Gastroesophageal sphincter (tissue), 4 donors: ENCODE measurements around the gene DAAM1. TPM values are rescaled to one million over a fixed set of nuclear protein-coding genes. Genes with fewer than 3 reads are reported as not detected.

Source experiments
- ATAC-seq: fragments of 150-250 bp; one replicate; pipeline ENCODE4 v1.9.1; 2016; ENCODE audit warnings: mild to moderate bottlenecking, moderate library complexity
- H3K27ac ChIP-seq, 4 donors: fragments of 200-600 bp; sonication (generic) in 3 of 4; 1 replicate in 3 of 4; 2 replicates in 1 of 4; pipeline ENCODE4 v1.5.1; 2016 to 2019
- H3K27me3 ChIP-seq: fragments of 200-600 bp; sonication (generic); one replicate; pipeline ENCODE4 v1.5.1; 2019
- H3K36me3 ChIP-seq, 2 donors: fragments of 200-600 bp; sonication (generic); one replicate each; pipeline ENCODE4 v1.5.1; 2019; ENCODE audit warnings: control low read depth in 1 of 2
- H3K4me1 ChIP-seq, 3 donors: fragments of 200-600 bp; sonication (generic); 1 replicate in 2 of 3; 2 replicates in 1 of 3; pipeline ENCODE4 v1.5.1; 2016 to 2019; ENCODE audit warnings: control low read depth in 2 of 3
- H3K4me3 ChIP-seq, 2 donors: fragments of 200-600 bp; sonication (generic); one replicate each; pipeline ENCODE4 v1.5.1; 2019; ENCODE audit warnings: mild to moderate bottlenecking in 1 of 2, moderate library complexity in 1 of 2
- H3K9me3 ChIP-seq, 3 donors: fragments of 200-600 bp; sonication (generic); one replicate each; pipeline ENCODE4 v1.5.1; 2017 to 2019; ENCODE audit warnings: control low read depth in 2 of 3
- CTCF ChIP-seq, 4 experiments: fragments of 200-600 bp in 2 of 4; fragments of 450-650 bp in 2 of 4; sonication (generic) in 1 of 4; IDR thresholded peaks; one replicate each; pipeline ENCODE4 v1.5.1; 2017 to 2019; ENCODE audit warnings: antibody characterized with exemption in 4 of 4, mild to moderate bottlenecking in 2 of 4, moderate library complexity in 2 of 4
- EP300 ChIP-seq: sonication (generic); formaldehyde crosslinking; IDR thresholded peaks from one replicate; pipeline ENCODE4 v1.6.1; 2017; ENCODE audit warnings: antibody characterized with exemption, mild to moderate bottlenecking
- POLR2A ChIP-seq, 2 donors: fragments of 450-650 bp; IDR thresholded peaks; one replicate each; pipeline ENCODE4 v1.6.1; 2017; ENCODE audit warnings: antibody characterized with exemption in 2 of 2, mild to moderate bottlenecking in 2 of 2, moderate library complexity in 1 of 2
- POLR2AphosphoS5 ChIP-seq: sonication (generic); formaldehyde crosslinking; IDR thresholded peaks from one replicate; pipeline ENCODE4 v1.6.1; 2017; ENCODE audit warnings: antibody characterized with exemption
- WGBS, 2 donors: methylation state at CpG; one replicate each; pipeline ENCODE4 v1.1.5; 2018; ENCODE audit warnings: low coverage in 1 of 2; 5-methylcytosine and 5-hydroxymethylcytosine counted together
- total RNA-seq, 4 donors: library from RNA; depleted of rRNA; stranded (reverse); fragments of >200 nt; gene quantifications; one replicate each; pipeline ENCODE4 v1.1.0, GENCODE V29; 2016

The DAAM1 gene
- 100 to 1,000 TPM in 1 of 4 donors, 10 to 100 TPM in 3; 64.0 to 124 (median 87.3) TPM for total RNA-seq

GRCh38 chr14:59188461-59189090 is at the start of gene DAAM1:
DAAM1 (plus strand) TSS chr14:59188667; CDS start chr14:59263478, 74,811 bp downstream.
- WGBS, 2 donors: no CpG with 5 or more reads among the region's 44 CpGs
- TF ChIP-seq POLR2A (IDR thresholded peaks at IDR 0.05) (peak; percentile 92 to 96), POLR2AphosphoS5 (peak; percentile 99), CTCF (IDR thresholded peaks at IDR 0.05) (peak in 1 of 4 experiments; percentile 3), EP300 (no peak)
- no peaks in the 10 kb centered on the region for H3K36me3 ChIP-seq

GRCh38 chr14:59139324-59139723 is 49.1 kb upstream of the DAAM1 start:
- H3K36me3 ChIP-seq: no peaks in the 10 kb centered on the region
- no peak for ATAC-seq
- H3K4me3 ChIP-seq: no peak overlapping the region
- no peak overlapping the region for H3K27ac ChIP-seq
- H3K27me3 ChIP-seq: no peaks in the 10 kb centered on the region
- 85 to 87% methylated on average over 3 to 5 of the region's 5 CpGs for WGBS, 2 donors
- H3K9me3 ChIP-seq: no peaks in the 10 kb centered on the region
- no peaks in the 10 kb centered on the region for H3K4me1 ChIP-seq
- TF ChIP-seq POLR2A (IDR thresholded peaks at IDR 0.05): no peak
- no peak for TF ChIP-seq POLR2AphosphoS5
- TF ChIP-seq CTCF (IDR thresholded peaks at IDR 0.05): no peak
- no peak for TF ChIP-seq EP300

More at GRCh38 chr14:59188461-59189090, at the start of gene DAAM1:
- no peaks in the 10 kb centered on the region for H3K9me3 ChIP-seq
- peak; percentile 98 for ATAC-seq
- H3K4me3 ChIP-seq: peak within 1 kb of the TSS; percentile 78 to 92
- H3K27me3 ChIP-seq: no peaks in the 10 kb centered on the region
- H3K27ac ChIP-seq: peak within 1 kb of the TSS; percentile 93 to 98 (median 96)
- H3K4me1 ChIP-seq: peaks cover 3 to 42% (median 10%) of the 10 kb centered on the region in 3 donors

GRCh38 chr14:59140106-59140843 is 48.2 kb upstream of the DAAM1 start:
- 69 to 75% methylated on average over 7 of the region's 7 CpGs for WGBS, 2 donors
- TF ChIP-seq POLR2AphosphoS5 (no peak), CTCF (IDR thresholded peaks at IDR 0.05) (no peak), POLR2A (IDR thresholded peaks at IDR 0.05) (no peak), EP300 (no peak)
- no peak for ATAC-seq

GRCh38 chr14:59146484-59146883 is 42.0 kb upstream of the DAAM1 start:
- Histone ChIP-seq H3K4me3 (no peak overlapping the region), H3K27me3 (no peaks in the 10 kb centered on the region), H3K4me1 (no peaks in the 10 kb centered on the region), H3K27ac (no peak overlapping the region), H3K9me3 (no peaks in the 10 kb centered on the region), H3K36me3 (no peaks in the 10 kb centered on the region)
- no peak for TF ChIP-seq CTCF (IDR thresholded peaks at IDR 0.05)
- TF ChIP-seq POLR2A (IDR thresholded peaks at IDR 0.05): no peak
- TF ChIP-seq POLR2AphosphoS5: no peak
- no peak for TF ChIP-seq EP300
- 89 to 100% methylated on average over 2 of the region's 2 CpGs for WGBS, 2 donors
- ATAC-seq: no peak

More at GRCh38 chr14:59140106-59140843, 48.2 kb upstream of the DAAM1 start:
- no peak overlapping the region for H3K4me3 ChIP-seq
- H3K27ac ChIP-seq: no peak overlapping the region
- H3K36me3 ChIP-seq: no peaks in the 10 kb centered on the region
- H3K4me1 ChIP-seq: no peaks in the 10 kb centered on the region
- no peaks in the 10 kb centered on the region for H3K27me3 ChIP-seq
- no peaks in the 10 kb centered on the region for H3K9me3 ChIP-seq
